ENCODE results near the gene NCAM1. TPM values are rescaled to one million over a fixed set of nuclear protein-coding genes. Genes with fewer than 3 reads are reported as not detected.

Gene NCAM1
- total and polyA plus RNA-seq, 12 donors = 38.7 to 181 (median 111) TPM

- DNase-seq = peak in 2 of 7 donors; percentile 35 to 36
- Histone ChIP-seq H3K4me3 (no peak overlapping the region), H3K9me3 (replicated peaks in 1 of 3) (no peaks in the 10 kb centered on the region), H3K27ac (peak overlapping the region in 4 of 5 donors; percentile 50 to 85 (median 76)), H3K27me3 (no peaks in the 10 kb centered on the region), H3K36me3 (replicated peaks in 1 of 2) (no peaks in the 10 kb centered on the region), H3K4me1 (replicated peaks in 1 of 2) (peaks cover 56 to 68% of the 10 kb centered on the region in 2 donors)
- TF ChIP-seq POLR2A (IDR thresholded peaks at IDR 0.05) (peak in 1 of 2 donors; percentile 31), CTCF (IDR thresholded peaks at IDR 0.05) (no peak)
- 29 to 43% (median 38%) methylated on average over 8 of the region's 8 CpGs for WGBS, 4 donors
- intact Hi-C loops (cut with DNase I) = no loop called here
Observed at GRCh38 chr11:113192121-113192925, 231.1 kb downstream of the NCAM1 start.

- intact Hi-C loops (cut with DNase I) = no loop called here
- 76 to 86% (median 78%) methylated on average over 7 of the region's 7 CpGs for WGBS, 4 donors
- DNase-seq = no peak
- no peaks in the 10 kb centered on the region for H3K9me3 ChIP-seq (replicated peaks in 1 of 3)
- H3K27me3 ChIP-seq = no peaks in the 10 kb centered on the region
- H3K4me1 ChIP-seq (replicated peaks in 1 of 2) = peaks cover 56 to 67% of the 10 kb centered on the region in 2 donors
- TF ChIP-seq CTCF (IDR thresholded peaks at IDR 0.05) (no peak), POLR2A (IDR thresholded peaks at IDR 0.05) (no peak)
- no peak overlapping the region for H3K4me3 ChIP-seq
- H3K36me3 ChIP-seq (replicated peaks in 1 of 2) = no peaks in the 10 kb centered on the region
- H3K27ac ChIP-seq = peak overlapping the region in 3 of 5 donors; percentile 32 to 85 (median 68)
Observed at GRCh38 chr11:113193016-113193415, 231.8 kb downstream of the NCAM1 start.

- 14 to 35% (median 18%) methylated on average over 5 of the region's 5 CpGs for WGBS, 4 donors
- Histone ChIP-seq H3K4me3 (no peak overlapping the region), H3K36me3 (replicated peaks in 1 of 2) (no peaks in the 10 kb centered on the region), H3K27me3 (no peaks in the 10 kb centered on the region), H3K9me3 (replicated peaks in 1 of 3) (no peaks in the 10 kb centered on the region), H3K4me1 (replicated peaks in 1 of 2) (peaks cover 50 to 58% of the 10 kb centered on the region in 2 donors), H3K27ac (peak overlapping the region in 4 of 5 donors; percentile 32 to 77 (median 59))
- DNase-seq = peak; percentile 77 to 96 (median 84)
- TF ChIP-seq POLR2A (IDR thresholded peaks at IDR 0.05) = no peak
- no peak for TF ChIP-seq CTCF (IDR thresholded peaks at IDR 0.05)
- intact Hi-C loops (cut with DNase I) = no loop called here
Observed at GRCh38 chr11:113193946-113194345, 232.7 kb downstream of the NCAM1 start.

GRCh38 chr11:113195728-113196127 is 234.5 kb downstream of the NCAM1 start:
- 92 to 95% (median 94%) methylated on average over 3 of the region's 3 CpGs for WGBS, 4 donors
- Histone ChIP-seq H3K4me1 (replicated peaks in 1 of 2) (peaks cover 33 to 40% of the 10 kb centered on the region in 2 donors), H3K4me3 (no peak overlapping the region), H3K27ac (no peak overlapping the region), H3K27me3 (no peaks in the 10 kb centered on the region), H3K9me3 (replicated peaks in 1 of 3) (no peaks in the 10 kb centered on the region), H3K36me3 (replicated peaks in 1 of 2) (no peaks in the 10 kb centered on the region)
- no peak for TF ChIP-seq CTCF (IDR thresholded peaks at IDR 0.05)
- TF ChIP-seq POLR2A (IDR thresholded peaks at IDR 0.05) = no peak
- DNase-seq = no peak
- intact Hi-C loops (cut with DNase I) = no loop called here
